ENCODE data around the gene KIT.

KIT gene

GRCh38 chr4:54661686-54662085, 3.9 kb downstream of the KIT start:
- peak; percentile 62 for DNase-seq (ENCODE audit: extremely low read depth, low read depth)
- TF ChIP-seq, protein P1, sequence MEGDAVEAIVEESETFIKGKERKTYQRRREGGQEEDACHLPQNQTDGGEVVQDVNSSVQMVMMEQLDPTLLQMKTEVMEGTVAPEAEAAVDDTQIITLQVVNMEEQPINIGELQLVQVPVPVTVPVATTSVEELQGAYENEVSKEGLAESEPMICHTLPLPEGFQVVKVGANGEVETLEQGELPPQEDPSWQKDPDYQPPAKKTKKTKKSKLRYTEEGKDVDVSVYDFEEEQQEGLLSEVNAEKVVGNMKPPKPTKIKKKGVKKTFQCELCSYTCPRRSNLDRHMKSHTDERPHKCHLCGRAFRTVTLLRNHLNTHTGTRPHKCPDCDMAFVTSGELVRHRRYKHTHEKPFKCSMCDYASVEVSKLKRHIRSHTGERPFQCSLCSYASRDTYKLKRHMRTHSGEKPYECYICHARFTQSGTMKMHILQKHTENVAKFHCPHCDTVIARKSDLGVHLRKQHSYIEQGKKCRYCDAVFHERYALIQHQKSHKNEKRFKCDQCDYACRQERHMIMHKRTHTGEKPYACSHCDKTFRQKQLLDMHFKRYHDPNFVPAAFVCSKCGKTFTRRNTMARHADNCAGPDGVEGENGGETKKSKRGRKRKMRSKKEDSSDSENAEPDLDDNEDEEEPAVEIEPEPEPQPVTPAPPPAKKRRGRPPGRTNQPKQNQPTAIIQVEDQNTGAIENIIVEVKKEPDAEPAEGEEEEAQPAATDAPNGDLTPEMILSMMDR (IDR thresholded peaks at IDR 0.05; ENCODE audit: low read depth, low read length) = no peak

- DNase-seq (ENCODE audit: extremely low read depth, low read depth) = no peak
- TF ChIP-seq, protein P1 (IDR thresholded peaks at IDR 0.05; ENCODE audit: low read depth, low read length) = no peak
Measured at GRCh38 chr4:54662123-54662522, 4.4 kb downstream of the KIT start.

DNA sequence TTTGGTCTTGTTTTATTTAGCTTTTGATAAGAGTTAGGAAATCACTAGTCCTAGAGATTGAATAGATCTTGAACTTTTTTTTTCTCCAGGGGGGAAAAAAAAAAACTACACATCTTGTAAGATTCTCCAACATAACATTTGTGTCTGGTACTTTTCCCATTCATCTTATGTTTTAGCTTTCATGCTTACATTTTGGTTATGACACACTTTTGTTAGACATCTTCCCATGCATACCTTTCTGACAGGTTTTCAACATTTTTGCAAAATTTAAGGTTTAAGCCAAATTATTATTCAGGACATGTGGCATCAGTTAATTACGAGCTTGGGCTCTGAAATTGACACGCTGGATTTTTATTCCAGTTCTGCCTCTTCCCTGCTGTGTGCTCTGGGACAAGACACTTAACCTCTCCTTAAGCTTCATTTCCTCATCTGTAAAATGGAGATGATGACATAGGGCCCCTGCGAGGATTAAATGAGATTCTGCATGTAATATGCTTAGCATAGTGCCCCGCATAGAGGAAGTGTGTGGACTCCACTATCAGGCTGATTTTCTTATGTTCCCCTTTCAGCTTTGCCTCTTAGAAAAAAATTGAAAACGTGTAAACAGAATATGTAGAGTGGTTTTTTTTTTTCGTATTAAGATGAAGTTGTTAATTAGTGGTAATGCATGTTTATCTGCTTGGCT, 5.3 kb downstream of the KIT start:
- no peak for DNase-seq (ENCODE audit: extremely low read depth, low read depth)
- TF ChIP-seq, protein P1 (IDR thresholded peaks at IDR 0.05; ENCODE audit: low read depth, low read length) = no peak

- DNase-seq (ENCODE audit: extremely low read depth, low read depth) = no peak
- TF ChIP-seq, protein P1 (IDR thresholded peaks at IDR 0.05; ENCODE audit: low read depth, low read length) = no peak
Measured at GRCh38 chr4:54664400-54664799, 6.6 kb downstream of the KIT start.

- no peak for DNase-seq (ENCODE audit: extremely low read depth, low read depth)
- TF ChIP-seq, protein P1 (IDR thresholded peaks at IDR 0.05; ENCODE audit: low read depth, low read length) = no peak
Measured at GRCh38 chr4:54668014-54668611, 10.4 kb downstream of the KIT start.

GRCh38 chr4:54669831-54670230, 12.1 kb downstream of the KIT start:
- TF ChIP-seq, protein P1 (IDR thresholded peaks at IDR 0.05; ENCODE audit: low read depth, low read length) = no peak
- no peak for DNase-seq (ENCODE audit: extremely low read depth, low read depth)

DNA sequence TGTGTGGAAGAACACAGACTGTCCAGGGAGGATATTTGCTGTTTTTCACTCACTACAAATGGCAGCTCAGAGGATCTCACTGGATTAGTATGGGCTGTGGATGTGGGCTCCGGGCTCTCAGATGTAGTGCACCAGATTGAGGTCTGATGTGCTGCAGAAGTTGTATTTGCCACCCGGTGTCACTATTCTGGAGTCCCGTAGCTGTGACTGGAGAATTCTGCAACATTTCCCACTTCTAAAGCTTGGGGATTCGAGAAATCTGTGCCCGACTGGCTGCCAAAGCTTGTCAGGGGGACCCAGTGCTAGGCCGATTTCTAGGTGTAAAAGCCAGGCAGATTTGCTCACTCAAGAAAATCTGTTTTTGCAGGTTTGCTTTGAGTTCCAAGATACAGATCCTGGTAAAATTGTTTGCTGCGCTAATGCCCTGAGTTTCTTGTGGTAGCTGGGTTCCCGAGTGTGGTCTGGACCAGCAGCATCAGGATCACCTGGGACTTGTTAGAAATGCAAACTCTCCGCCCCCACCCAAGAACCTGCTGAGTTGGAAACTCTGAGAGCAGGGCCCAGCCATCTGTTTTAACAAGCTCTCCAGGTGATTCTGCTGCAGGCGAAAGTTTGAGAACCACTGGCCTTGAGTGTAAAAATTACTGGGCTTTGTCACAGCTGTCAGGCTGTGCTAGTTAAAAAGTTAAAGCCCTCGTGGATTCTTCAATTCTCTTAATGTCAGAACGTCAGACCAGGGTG, 18.1 kb downstream of the KIT start:
- no peak for DNase-seq (ENCODE audit: extremely low read depth, low read depth)
- TF ChIP-seq, protein P1 (IDR thresholded peaks at IDR 0.05; ENCODE audit: low read depth, low read length) = no peak
